H54 (cell line): Measurements from ENCODE around the gene RAB27A.

Experiments used
- DNase-seq: peaks from one replicate; pipeline ENCODE4 v3.0.0; 2011; ENCODE audit warnings: low spot score, mixed read lengths; ENCODE audit not compliant: insufficient read length
- FAIRE-seq: peaks from 3 replicates; lab custom pipeline; 2011; peaks lifted over from hg19 to GRCh38; lab: Jason Lieb, UNC
- POLR2A ChIP-seq: IDR thresholded peaks from 2 replicates; pipeline ENCODE4 v1.6.1; 2011; ENCODE audit warnings: low read depth, mild to moderate bottlenecking, low read length

RAB27A gene

DNA sequence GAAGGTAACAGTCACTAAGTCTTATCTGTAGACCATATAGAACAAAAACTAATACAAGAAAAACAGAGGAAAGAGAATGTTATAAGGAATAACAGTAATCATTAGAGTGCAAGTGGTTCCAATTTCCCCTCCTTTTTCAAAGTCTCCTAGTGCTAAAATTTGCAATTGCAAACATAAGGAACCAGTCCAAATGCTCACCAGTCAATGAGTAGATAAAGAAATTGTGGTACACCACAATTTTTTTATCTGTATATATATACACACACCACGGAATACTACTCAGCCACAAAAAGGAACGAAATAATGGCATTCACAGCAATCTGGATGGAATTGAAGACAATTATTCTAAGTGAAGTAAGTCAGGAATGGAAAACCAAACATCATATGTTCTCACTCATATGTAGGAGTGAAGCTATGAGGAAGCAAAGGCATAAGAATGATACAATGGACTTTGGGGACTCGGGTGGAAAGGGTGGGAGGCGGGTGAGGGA lies 54.0 kb downstream of the RAB27A start:
- TF ChIP-seq POLR2A = no peak
- no peak for FAIRE-seq
- DNase-seq = no peak

DNA sequence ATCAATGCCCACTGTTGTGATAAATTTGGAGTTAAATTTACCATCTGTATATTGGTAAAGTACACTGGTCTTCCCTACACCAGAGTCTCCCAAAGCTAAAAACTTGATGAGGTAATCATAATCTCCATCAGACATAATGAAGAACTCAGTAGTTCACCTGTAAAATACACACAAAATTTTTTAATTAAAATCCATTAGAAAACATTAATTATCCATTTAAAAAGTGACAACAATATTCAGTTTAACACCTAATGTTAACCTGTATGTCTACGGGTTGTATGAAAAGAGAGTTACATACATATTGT lies 54.9 kb downstream of the RAB27A start:
- FAIRE-seq = no peak
- TF ChIP-seq POLR2A = no peak
- no peak for DNase-seq

DNA sequence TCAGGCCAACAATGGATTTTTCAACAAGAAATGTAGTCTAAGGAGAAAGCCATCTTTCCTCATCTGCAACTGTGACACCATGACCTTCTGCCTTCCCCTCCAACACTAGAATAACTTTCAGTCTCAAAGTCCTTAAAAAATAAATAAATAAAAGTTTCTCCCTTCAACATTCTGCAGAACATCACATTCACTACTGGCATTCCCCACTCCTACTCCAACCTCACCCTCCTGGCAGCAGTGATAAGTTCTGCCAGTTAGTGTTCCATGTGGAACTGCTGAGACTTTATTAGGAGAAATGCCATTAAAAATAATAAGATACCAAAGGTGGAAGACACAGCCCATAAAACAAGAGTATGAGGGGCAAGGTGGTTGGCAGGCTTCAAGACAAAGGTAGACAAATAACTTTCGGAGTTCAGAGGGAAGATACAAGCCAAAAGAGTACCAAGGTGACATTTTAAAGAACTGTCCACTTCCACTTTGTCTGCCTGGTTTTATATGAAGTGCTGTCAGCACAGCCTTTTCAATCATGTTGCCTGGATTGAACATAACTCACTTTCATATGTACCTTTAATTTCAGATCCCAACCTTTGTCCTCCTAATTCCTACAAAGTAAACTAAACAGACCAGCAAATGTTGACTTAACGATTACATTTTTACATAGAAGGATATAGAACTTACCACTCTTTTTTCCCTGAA lies 55.4 kb downstream of the RAB27A start:
- TF ChIP-seq POLR2A = no peak
- no peak for FAIRE-seq
- no peak for DNase-seq

DNA sequence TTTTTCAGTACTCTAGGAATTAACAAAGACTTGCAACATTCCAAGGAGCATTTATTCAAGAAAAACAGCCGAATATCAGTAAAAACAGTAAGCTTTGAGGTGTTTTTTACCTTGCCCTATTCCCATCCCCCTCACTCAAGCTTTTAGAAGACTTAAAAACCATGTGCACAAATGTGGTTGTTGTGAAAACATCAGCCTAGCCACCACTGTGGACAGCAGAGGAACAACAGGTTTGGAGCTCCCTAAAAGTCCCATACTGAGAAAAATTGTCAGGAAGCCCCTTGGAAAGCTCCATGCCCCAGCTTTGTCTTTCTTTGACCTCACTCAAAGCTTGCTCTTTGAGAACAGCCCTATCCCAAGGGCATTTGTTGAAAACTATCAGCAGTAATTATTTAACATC lies 58.2 kb downstream of the RAB27A start:
- no peak for DNase-seq
- no peak for FAIRE-seq
- TF ChIP-seq POLR2A = no peak

DNA sequence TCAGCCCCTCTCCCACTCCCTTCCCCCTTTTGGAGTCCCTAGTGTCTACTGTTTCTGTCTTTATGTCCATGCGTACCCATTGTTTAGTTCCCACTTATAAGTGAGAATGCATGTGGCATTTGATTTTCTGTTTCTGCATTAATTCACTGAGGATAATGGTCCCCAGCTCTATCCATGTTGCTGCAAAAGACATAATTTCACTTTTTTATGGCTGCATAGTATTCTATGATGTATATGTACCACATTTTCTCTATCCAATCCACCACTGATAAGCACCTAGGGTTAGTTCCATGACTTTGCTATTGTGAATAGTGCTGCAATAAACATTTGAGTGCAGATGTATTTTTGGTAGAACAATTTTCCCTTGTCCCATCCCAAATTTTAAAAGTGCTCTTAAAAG lies 58.7 kb downstream of the RAB27A start:
- no peak for TF ChIP-seq POLR2A
- DNase-seq (no peak), FAIRE-seq (no peak)

DNA sequence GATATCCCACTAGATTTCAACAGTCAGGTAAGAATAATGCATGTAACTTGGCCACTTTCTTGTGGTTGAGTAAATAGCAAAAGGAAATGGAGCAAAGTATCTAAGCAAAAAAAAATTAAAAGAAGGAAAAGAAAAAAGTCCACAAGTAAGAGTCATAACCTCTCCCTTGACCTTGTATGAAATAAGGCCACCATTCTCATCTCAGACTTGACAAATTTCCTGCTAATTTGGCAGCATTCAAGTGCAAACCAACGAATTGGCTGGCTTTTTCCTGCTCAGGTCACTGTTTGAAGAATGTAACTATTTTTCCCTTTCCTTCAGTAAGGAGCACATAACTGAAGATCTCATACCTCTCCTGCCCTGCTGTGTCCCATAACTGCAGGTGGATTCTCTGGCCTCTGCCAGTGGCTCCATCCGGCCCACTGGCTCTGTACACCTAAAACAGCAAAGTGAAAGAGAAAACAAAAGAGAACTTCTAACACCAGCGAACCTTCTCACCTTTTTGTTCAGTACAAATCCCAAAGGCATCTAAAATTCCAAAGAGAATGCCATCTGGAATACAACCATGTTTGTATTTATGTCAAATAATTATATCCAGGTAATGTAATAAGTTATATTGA lies 59.5 kb downstream of the RAB27A start:
- FAIRE-seq (no peak), DNase-seq (no peak)
- no peak for TF ChIP-seq POLR2A

DNA sequence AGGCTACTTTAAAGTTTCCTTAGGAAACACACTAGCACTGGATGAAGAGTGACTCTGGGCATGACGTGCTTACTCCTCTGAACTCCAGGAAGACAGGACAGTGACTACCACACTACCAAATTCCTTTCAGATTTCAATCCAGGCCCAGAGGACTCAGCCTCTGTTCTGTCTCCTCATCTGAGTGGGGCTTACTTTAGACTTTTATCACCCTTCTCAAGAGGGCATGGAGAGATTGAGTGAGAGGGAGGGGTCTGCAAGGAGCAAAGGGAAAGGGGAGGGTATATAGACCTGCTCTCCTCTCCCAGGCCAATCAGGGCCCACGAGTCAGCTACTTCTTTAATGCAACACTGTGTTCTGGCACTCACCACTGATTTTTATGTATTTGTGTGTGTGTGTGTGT lies 63.5 kb downstream of the RAB27A start:
- TF ChIP-seq POLR2A = no peak
- FAIRE-seq (no peak), DNase-seq (no peak)

DNA sequence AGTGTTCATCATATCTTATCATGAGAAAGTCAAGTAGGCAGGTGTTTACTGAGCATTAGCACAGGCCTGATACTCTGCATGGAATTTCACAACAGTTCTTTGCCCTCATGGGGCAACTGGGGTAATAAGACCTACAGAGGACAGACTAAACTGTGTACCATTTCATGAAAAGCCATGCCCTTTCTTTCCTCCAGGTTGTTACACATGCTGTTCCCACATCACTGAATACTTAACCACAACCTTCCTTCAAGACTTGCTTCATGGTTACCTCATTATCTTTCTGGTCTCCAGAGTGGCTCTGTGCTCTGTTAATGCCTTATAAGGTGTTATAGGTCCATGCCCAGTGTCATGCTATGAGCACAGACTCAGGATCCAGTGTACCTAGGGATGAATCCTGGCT lies 64.7 kb downstream of the RAB27A start:
- DNase-seq = no peak
- FAIRE-seq = no peak
- no peak for TF ChIP-seq POLR2A

DNA sequence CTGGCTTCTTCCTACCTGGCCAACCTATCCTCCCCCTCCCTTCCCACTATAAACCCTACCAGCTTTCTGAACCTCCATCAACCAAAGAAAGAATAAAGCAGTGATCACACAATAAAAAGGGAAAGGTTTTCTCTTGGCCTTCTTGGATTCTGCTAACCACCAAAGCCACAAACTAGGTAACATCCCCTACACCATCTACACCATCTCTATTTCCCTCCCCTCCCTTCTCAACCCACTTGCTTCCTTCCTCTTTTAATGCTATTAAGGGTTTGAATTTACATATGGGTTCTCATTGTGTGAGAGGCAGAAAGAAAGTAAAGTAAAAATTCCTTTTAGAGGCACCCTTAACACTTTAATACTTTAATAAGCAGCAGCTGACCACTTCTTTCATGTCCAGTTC lies 67.0 kb downstream of the RAB27A start:
- DNase-seq (no peak), FAIRE-seq (no peak)
- TF ChIP-seq POLR2A = no peak

DNA sequence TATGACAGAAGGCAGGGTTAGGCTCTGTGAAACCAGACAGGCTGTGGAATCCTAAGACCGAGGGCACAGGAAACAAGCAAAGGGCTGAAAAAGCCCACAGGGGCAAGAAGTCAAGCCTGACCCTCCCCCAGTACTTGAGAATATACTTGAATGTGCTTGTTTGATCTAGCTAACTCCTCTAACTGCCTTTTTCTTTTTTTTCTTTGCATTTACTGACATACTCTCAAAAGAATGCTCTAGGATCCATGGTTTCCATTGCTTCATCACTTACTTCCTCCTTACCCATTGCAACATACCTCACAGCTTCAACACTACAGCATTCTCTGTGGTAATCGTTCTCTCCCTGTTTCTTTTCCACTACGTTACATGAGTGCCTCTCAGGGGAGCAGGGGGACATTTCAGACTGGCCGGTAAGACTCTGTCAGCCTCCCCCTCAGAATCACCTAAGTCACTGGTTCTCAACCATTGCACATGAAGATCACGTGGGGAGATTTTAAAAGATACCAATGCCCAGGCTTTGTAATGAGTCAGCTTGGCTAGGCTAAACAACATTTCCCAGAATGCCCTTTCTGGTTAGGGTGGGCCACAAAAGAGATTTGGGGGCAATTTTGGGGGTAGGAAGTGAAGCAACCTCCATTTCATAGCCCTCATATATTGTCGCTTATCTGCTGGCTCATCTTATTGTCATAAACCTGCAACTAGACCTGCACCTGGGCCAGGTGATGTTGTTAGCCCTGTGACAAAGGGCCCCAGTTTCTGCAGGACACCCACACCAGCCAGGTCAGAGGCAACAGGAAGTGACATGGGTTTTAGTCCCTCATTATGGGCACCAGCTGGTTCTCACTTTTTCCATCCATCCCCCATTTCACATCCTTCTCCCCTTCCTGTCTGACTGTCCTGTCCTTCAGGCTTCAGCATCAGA lies 68.3 kb downstream of the RAB27A start:
- FAIRE-seq (peak; percentile 70), DNase-seq (peak; percentile 14)
- no peak for TF ChIP-seq POLR2A

DNA sequence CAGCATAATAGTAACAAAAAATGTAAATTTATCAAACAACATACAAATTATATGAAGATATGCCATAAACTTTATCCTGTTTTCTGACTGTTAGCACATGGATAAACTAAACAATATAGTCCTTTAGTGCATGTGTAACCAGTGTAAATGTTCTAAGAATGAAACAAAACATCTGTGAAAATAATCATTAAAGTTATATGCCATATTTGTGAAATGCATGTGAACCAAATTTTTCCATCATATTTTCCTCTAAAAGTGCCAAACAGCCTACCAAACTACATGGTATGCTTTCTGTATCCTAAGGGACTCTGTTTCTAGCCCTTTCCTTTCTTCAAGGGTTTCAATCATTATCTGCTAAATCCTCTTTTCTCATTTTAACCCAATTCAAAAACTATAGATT lies 69.0 kb downstream of the RAB27A start:
- FAIRE-seq (no peak), DNase-seq (no peak)
- TF ChIP-seq POLR2A = no peak

DNA sequence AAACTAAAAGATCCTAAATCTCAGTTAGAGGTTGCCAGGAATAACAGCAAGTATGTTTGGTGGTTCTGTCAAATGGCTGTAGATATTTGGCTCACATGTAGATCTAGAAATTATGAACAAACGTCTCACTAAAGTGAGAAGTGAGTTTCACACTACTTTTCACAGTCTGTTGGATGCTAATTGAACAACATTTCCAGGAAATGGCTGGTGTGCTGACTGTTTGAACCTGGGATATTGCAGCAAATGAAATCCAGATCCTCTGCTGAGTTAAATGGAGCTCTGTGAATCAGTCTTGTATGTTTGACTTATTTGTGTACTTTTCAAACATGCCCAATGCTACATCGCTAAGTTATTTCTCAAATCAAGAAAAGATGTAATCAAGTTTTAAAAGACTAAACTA lies 71.6 kb downstream of the RAB27A start:
- FAIRE-seq = no peak
- no peak for TF ChIP-seq POLR2A
- DNase-seq = no peak

DNA sequence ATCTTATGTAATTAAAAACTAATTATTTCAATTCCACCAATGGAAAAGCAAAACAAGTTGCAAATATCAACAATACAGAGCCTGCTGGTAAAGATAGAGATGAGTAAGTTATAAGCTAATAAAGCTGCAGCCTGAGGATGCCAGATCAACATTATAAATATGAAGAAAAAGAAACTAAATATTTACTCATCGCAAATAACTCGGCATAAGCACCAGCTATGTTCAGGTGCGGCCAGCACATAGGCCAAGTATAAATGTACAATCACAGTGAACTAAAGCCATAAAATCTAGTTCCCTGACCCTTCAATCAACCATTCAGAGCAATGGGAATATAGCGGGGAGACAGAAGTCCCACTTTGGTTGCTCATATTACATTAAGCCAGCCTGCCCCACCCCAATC lies 85.1 kb downstream of the RAB27A start:
- FAIRE-seq (no peak), DNase-seq (no peak)
- TF ChIP-seq POLR2A = no peak

DNA sequence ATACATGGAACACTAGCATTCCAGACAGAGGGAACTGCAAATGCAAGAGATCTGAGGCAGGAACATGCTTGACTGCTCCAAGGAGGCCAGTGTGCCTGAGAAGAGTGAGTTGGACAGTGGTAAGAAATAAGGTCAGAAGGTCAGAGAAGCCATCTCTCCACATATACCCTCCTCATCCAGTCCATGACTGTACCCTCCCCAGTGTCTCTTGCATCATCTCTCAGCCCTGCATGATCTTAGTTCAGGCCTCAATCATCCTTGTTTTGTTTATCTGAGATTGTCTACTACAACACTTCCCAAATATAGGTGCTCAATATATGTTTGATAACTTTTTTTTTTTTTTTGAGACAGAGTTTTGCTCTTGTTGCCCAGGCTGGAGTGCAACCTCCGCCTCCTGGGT lies 87.4 kb downstream of the RAB27A start:
- DNase-seq (no peak), FAIRE-seq (no peak)
- no peak for TF ChIP-seq POLR2A
